ENCODE measurements around the gene RGL4.
"Not testable (repeated sequence)": the region's sequence is repeated elsewhere in the genome, so short reads cannot be mapped to it uniquely, and the experiment has no call there.

The RGL4 gene

DNA sequence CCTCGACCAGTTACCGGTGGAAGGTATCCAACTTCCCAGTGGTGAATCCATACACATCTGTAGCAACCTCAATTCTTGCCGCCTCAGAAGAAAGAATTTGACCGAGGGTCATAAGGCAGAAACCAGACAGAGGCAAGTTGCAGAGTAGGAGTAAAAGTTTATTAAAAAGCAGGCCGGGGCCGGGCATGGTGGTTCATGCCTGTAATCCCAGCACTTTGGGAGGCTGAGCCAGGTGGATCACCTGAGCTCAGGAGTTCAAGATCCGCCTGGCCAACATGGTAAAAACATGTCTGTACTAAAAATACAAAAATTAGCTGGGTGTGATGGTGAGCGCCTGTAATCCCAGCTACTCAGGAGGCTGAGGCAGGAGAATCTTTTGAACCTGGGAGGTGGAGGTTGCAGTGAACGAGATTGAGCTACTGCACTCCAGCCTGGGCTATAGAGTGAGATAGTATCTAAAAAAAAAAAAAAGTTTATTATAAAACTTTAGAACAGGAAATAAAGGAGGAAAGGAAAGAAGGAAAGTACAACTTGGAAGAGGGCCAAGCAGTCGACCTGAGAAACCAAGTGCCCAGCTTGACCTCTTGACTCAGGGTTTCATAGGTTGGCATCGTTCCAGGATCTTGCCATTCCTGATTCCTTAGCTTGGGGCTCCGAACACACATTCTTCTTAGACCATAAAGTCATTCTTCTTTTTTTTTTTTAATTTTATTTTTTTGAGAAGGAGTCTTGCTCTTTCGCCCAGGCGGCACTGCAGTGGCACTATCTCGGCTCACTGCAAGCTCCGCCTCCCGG, 27.8 kb downstream of the RGL4 start:
- Mint-ChIP-seq H3K9me3 (no peaks in the 10 kb centered on the region), H3K27me3 (peaks cover 11% of the 10 kb centered on the region), H3K36me3 (peaks cover 15% of the 10 kb centered on the region), H3K4me1 (peaks cover 23% of the 10 kb centered on the region), H3K4me3 (peak overlapping the region; percentile 32), H3K27ac (peak overlapping the region; percentile 46)
- DNase-seq, result no peak
- CTCF ChIA-PET, result interaction anchor here (0.7 kb wide), 1 partner anchor 18 kb away, joined by 3 read pairs; no protein-coding TSS in a partner anchor

- H3K27ac Mint-ChIP-seq, result no peak overlapping the region
- no peaks in the 10 kb centered on the region for H3K9me3 Mint-ChIP-seq
- peaks cover 2% of the 10 kb centered on the region for H3K36me3 Mint-ChIP-seq
- no peak overlapping the region for H3K4me3 Mint-ChIP-seq
- CTCF ChIA-PET, result interaction anchor here (0.9 kb wide), 1 partner anchor 48 kb away, joined by 3 read pairs; no protein-coding TSS in a partner anchor
- DNase-seq, result no peak
- H3K27me3 Mint-ChIP-seq, result peaks cover 22% of the 10 kb centered on the region
- H3K4me1 Mint-ChIP-seq, result peaks cover 13% of the 10 kb centered on the region
Measured at GRCh38 chr22:23720855-23721254, 30.0 kb downstream of the RGL4 start.

GRCh38 chr22:23722160-23722559, 31.3 kb downstream of the RGL4 start:
- peaks cover 21% of the 10 kb centered on the region for H3K27me3 Mint-ChIP-seq
- peaks cover 7% of the 10 kb centered on the region for H3K4me1 Mint-ChIP-seq
- H3K27ac Mint-ChIP-seq, result no peak overlapping the region
- H3K36me3 Mint-ChIP-seq, result no peaks in the 10 kb centered on the region
- CTCF ChIA-PET, result interaction anchor here (0.6 to 1.3 kb wide), 3 partner anchors 10 to 27 kb away, joined by 3 read pairs; no protein-coding TSS in a partner anchor
- DNase-seq, result no peak
- H3K4me3 Mint-ChIP-seq, result no peak overlapping the region
- H3K9me3 Mint-ChIP-seq, result no peaks in the 10 kb centered on the region

DNA sequence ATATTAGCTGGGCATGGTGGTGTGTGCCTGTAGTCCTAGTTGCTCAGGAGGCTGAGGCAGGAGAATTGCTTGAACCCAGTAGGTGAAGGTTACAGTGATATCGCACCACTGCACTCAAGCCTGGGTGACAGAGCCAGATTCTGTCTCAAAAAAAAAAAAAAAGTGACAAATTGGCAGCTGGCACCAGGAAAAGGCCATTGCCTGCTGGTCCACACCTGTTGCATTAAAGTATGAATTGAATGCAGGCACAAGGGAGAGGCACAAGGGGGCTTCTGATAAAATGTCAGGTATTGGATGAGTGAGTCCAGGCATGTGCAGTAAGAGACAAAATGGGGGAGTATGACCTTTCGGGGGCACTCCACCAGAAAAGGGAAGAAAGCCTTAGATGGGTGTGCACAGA, 31.9 kb downstream of the RGL4 start:
- H3K4me1 Mint-ChIP-seq, result peaks cover 3% of the 10 kb centered on the region
- H3K27me3 Mint-ChIP-seq, result peaks cover 22% of the 10 kb centered on the region
- no peaks in the 10 kb centered on the region for H3K9me3 Mint-ChIP-seq
- CTCF ChIA-PET, result interaction anchor here (0.6 to 1.3 kb wide), 2 partner anchors 10 to 16 kb away, joined by 3 read pairs; no protein-coding TSS in a partner anchor
- no peak overlapping the region for H3K4me3 Mint-ChIP-seq
- no peaks in the 10 kb centered on the region for H3K36me3 Mint-ChIP-seq
- DNase-seq, result no peak
- no peak overlapping the region for H3K27ac Mint-ChIP-seq

- CTCF ChIA-PET, result interaction anchor here (0.6 kb wide), 1 partner anchor 10 kb away, joined by 3 read pairs; no protein-coding TSS in a partner anchor
- not testable (repeated sequence) for H3K9me3 Mint-ChIP-seq
Measured at GRCh38 chr22:23728108-23728507, 37.3 kb downstream of the RGL4 start.

DNA sequence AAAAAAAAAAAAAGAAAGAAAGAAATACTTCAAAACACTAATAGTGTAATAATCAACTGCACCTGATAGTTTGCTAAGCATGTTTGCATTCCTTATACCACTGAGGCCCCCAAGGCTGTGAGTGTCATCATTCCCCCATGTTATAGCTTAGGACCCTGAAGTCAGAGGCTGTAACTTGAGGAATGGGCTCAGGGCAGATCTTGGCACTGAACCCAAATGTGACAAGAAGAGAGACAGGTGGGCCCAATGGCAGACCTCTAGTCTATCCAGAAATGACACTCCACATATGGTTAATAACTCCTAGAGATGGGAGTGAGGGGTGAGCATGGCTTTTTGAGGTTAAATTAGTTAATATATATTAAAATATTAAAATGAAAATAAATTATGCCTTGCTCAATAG, 46.9 kb downstream of the RGL4 start:
- Mint-ChIP-seq H3K4me3 (no peak overlapping the region), H3K9me3 (no peaks in the 10 kb centered on the region), H3K27me3 (peaks cover 13% of the 10 kb centered on the region), H3K4me1 (no peaks in the 10 kb centered on the region), H3K36me3 (peaks cover 2% of the 10 kb centered on the region), H3K27ac (no peak overlapping the region)
- CTCF ChIA-PET, result no interaction called here
- DNase-seq, result no peak

More at GRCh38 chr22:23728108-23728507, 37.3 kb downstream of the RGL4 start:
- H3K4me3 Mint-ChIP-seq, H3K4me1 Mint-ChIP-seq, H3K27ac Mint-ChIP-seq, H3K36me3 Mint-ChIP-seq, DNase-seq: not testable (repeated sequence)
- peaks cover 33% of the 10 kb centered on the region for H3K27me3 Mint-ChIP-seq

DNA sequence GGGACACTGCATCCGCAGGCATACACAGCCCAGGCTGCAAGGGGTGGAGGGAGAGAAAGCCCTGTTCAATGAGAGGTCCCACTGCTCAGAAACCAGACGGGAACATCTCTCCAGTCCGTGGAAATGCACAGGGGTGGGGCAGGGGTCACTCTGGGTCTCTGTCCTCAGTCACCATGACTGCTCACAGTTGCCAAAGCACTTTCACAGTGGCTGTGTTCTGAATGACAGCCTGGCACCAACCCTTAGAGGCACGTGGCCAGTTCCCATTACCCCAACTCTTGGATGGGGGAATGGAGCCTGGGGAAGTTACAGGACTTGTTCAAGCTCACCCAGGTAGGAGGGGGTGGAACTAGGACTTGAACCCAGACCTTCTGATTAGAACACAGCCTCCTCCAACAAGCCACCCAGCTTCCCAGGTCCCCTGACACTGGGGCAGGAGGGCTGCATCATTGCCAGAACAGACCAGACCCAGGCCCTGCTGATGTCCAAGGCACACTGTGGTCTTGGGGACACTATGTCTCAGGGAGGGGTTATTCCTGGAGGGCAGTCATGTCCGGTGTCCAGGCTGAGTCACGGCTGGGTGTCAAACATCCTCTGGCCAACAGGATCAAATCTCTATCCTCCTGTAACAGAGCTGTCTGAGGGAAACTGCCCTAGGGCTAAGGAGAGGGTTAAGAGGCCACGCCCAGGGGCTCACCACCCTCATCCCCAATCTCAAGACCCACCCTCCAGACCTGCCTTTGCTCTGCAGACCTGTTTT, 51.9 kb downstream of the RGL4 start:
- H3K27me3 Mint-ChIP-seq, result no peaks in the 10 kb centered on the region
- peaks cover 22% of the 10 kb centered on the region for H3K36me3 Mint-ChIP-seq
- peaks cover 17% of the 10 kb centered on the region for H3K9me3 Mint-ChIP-seq
- H3K4me1 Mint-ChIP-seq, result peaks cover 3% of the 10 kb centered on the region
- no peak for DNase-seq
- H3K27ac Mint-ChIP-seq, result no peak overlapping the region
- CTCF ChIA-PET, result no interaction called here
- no peak overlapping the region for H3K4me3 Mint-ChIP-seq

- peaks cover 17% of the 10 kb centered on the region for H3K9me3 Mint-ChIP-seq
- DNase-seq, result no peak
- no peaks in the 10 kb centered on the region for H3K27me3 Mint-ChIP-seq
- H3K27ac Mint-ChIP-seq, result no peak overlapping the region
- H3K36me3 Mint-ChIP-seq, result peaks cover 22% of the 10 kb centered on the region
- CTCF ChIA-PET, result no interaction called here
- peaks cover 3% of the 10 kb centered on the region for H3K4me1 Mint-ChIP-seq
- no peak overlapping the region for H3K4me3 Mint-ChIP-seq
Measured at GRCh38 chr22:23743303-23743705, 52.5 kb downstream of the RGL4 start.

- DNase-seq, result no peak
- no peak overlapping the region for H3K4me3 Mint-ChIP-seq
- peaks cover 17% of the 10 kb centered on the region for H3K9me3 Mint-ChIP-seq
- CTCF ChIA-PET, result no interaction called here
- peaks cover 22% of the 10 kb centered on the region for H3K36me3 Mint-ChIP-seq
- no peak overlapping the region for H3K27ac Mint-ChIP-seq
- H3K27me3 Mint-ChIP-seq, result no peaks in the 10 kb centered on the region
- H3K4me1 Mint-ChIP-seq, result peaks cover 3% of the 10 kb centered on the region
Measured at GRCh38 chr22:23744001-23744400, 53.2 kb downstream of the RGL4 start.

GRCh38 chr22:23744485-23744884, 53.7 kb downstream of the RGL4 start:
- H3K4me3 Mint-ChIP-seq, result no peak overlapping the region
- H3K9me3 Mint-ChIP-seq, result peaks cover 17% of the 10 kb centered on the region
- peaks cover 22% of the 10 kb centered on the region for H3K36me3 Mint-ChIP-seq
- no peaks in the 10 kb centered on the region for H3K27me3 Mint-ChIP-seq
- no peak for DNase-seq
- CTCF ChIA-PET, result interaction anchor here (0.8 kb wide), 1 partner anchor 31 kb away, joined by 3 read pairs; no protein-coding TSS in a partner anchor
- peaks cover 3% of the 10 kb centered on the region for H3K4me1 Mint-ChIP-seq
- H3K27ac Mint-ChIP-seq, result no peak overlapping the region

GRCh38 chr22:23745791-23746190, 55.0 kb downstream of the RGL4 start:
- Mint-ChIP-seq H3K4me1 (peaks cover 15% of the 10 kb centered on the region), H3K27me3 (peaks cover 4% of the 10 kb centered on the region), H3K36me3 (peaks cover 22% of the 10 kb centered on the region), H3K9me3 (peaks cover 17% of the 10 kb centered on the region), H3K27ac (peak overlapping the region; percentile 1), H3K4me3 (no peak overlapping the region)
- CTCF ChIA-PET, result interaction anchor here (0.9 kb wide), 1 partner anchor 66 kb away, joined by 3 read pairs; no protein-coding TSS in a partner anchor
- no peak for DNase-seq

Measured in activated naive CD4-positive, alpha-beta T cell treated with anti-CD3 and anti-CD28 coated beads, Interleukin-2, amount 10 ng/mL, durations not matched to agents 7 days and 5 days (primary cell).